GM21360 (cell line): ENCODE data around the gene SRC.

Experiments used
- ATAC-seq: cut with Tn5 transposase; IDR thresholded peaks from one replicate; pipeline ENCODE4 v1.9.1; 2021; ENCODE audit warnings: mild to moderate bottlenecking, moderate library complexity; ENCODE audit not compliant: unreplicated experiment

Gene SRC

GRCh38 chr20:37314617-37315016 lies 31.3 kb upstream of the SRC start:
- ATAC-seq = no peak

DNA sequence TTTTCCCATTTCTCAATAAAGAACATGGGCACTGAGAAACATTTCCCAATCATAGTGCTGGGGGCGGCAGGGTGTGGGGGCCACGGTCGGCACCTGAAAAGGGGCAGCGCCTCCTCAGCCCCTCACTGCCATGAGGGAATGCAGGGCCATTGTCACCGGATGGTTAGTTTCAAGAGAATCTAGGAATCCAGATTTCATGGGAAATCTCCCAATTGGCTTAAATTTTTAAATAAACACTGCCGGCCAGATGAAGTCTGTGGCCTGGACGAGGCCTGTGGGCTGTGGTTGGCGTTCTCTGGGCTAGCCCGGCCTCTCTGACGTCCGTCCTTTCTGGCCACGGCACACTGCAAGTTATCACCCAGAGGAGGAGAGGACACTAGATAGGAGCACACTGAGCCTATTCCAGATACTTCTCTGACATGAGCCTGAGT lies 30.9 kb upstream of the SRC start:
- no peak for ATAC-seq

- ATAC-seq = peak; percentile 46
Measured at GRCh38 chr20:37315452-37316110, 30.4 kb upstream of the SRC start.

GRCh38 chr20:37316116-37316774 lies 29.7 kb upstream of the SRC start:
- peak; percentile 64 for ATAC-seq

- ATAC-seq = peak; percentile 4
Measured at GRCh38 chr20:37316775-37317170, 29.2 kb upstream of the SRC start.

DNA sequence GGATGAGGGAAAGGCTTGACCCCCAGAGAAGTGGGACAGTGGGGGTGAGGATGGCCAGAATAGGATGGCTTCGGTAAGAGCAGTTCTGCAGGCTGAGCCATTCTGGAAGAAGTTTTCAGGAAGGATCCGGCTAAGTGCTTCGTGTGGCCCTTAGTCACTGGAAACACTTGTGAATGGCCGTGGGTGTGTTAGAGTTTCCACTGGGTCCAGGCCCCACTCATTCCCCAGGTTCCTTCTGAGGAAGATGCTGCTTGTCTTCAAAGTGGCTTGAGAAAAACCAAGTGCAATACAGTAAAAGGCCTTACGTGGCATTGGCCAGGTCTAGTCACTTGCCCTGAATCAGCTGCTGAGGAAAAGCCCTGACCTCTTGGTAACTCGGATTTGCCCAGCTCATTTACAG lies 28.6 kb upstream of the SRC start:
- ATAC-seq = no peak

- no peak for ATAC-seq
Measured at GRCh38 chr20:37317994-37318640, 27.8 kb upstream of the SRC start.

DNA sequence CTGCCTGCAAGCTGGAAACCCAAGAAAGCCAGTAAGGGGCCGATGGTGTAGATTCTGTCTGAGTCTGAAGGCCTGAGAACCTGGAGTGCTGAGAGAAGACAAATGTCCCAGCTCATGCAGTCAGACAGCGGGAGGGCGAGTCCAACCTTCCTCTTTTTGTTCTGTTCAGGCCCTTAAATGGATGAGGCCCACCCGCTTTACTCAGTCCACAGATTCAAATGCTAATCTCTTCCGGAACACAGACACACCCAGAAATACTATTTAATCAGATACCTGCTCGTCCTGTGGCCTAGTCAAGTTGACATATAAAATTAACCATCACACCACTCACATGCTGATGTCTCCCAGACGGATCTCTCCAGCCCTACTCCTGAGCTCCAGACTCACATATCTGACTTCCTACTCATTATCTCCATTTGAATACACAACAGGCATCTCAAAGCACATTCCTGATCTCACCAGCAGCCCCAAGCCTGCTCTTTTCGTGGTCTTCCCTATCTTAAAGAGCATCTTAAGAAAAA lies 26.7 kb upstream of the SRC start:
- ATAC-seq = no peak

- ATAC-seq = no peak
Measured at GRCh38 chr20:37323985-37324384, 22.0 kb upstream of the SRC start.

- no peak for ATAC-seq
Measured at GRCh38 chr20:37325206-37325605, 20.7 kb upstream of the SRC start.

DNA sequence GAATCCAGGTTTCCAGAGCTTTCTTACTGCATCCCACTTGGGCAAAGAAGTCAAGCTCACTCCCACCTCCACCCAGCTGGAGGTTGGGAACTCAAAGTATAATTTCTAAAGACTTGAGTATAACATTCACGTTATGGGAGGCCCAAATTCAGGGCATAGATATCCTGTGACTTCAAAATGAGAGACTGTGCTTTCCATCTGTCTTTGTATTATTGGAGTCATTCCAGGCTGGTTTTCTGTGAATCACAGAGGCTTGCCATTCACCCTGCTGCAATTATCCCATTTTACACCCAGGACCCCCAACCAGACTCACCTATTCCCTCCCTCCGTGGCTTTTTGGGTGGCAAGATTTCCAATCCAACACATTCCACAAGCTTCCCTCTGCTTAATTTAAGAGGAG lies 19.3 kb upstream of the SRC start:
- no peak for ATAC-seq

DNA sequence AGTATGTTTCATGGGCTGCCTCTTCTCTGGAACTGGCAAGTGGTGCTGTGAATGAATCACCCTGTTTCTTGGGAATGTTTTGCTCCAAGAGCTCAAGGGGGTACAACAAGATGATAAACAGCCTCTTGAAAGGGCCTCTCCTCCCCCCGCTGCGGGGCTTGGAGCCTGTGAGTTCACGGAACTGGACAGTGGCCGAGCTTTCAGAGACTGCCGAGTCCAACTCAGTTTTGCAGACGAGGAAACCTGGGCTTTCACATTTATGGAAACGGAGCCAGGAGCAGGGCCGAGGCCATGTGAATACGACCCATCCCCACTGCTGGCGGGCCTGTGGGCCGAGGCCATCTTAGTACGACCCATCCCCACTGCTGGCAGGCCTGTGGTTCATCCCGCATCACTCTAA lies 18.2 kb upstream of the SRC start:
- no peak for ATAC-seq

DNA sequence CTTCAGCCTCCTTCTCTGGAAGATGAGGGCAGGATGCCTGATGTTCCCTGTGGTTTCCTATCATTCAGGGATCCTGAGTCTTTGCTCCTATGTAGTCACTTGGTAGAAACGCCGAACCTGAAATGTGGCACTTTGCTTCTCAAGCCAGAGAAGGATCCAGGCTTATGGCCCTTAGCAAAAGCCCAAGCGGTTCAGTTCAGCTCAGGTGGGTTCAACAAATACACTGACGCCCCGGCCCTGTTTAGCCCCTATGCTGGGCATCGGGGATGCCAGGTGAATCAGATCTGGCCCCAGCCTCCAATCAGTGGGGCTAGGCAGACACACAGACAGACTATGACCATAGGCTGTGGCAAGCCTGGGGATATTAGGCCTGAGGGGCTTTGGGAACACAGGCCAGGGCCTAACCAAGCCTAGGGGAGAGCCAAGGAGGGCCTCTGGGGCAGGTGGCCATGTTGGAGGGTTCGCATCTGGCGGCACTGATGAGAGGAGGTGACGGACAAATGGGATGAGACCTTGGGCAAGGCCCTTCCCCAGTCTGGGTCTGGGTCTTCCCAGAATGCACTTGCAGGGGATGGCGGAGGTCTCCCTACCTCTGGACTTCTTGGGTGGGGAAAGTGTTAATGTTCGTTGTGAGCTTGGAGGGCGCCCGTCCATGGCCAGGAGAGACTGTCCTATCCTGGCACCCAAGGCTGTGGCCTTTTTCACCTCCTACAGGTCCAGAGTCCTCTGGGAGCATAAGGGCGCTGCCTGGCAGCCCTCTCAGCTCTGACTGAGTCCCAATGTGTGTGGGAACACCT lies 17.6 kb upstream of the SRC start:
- no peak for ATAC-seq

GRCh38 chr20:37329481-37330165 lies 16.3 kb upstream of the SRC start:
- ATAC-seq = no peak

- ATAC-seq = no peak
Measured at GRCh38 chr20:37330316-37330715, 15.6 kb upstream of the SRC start.

DNA sequence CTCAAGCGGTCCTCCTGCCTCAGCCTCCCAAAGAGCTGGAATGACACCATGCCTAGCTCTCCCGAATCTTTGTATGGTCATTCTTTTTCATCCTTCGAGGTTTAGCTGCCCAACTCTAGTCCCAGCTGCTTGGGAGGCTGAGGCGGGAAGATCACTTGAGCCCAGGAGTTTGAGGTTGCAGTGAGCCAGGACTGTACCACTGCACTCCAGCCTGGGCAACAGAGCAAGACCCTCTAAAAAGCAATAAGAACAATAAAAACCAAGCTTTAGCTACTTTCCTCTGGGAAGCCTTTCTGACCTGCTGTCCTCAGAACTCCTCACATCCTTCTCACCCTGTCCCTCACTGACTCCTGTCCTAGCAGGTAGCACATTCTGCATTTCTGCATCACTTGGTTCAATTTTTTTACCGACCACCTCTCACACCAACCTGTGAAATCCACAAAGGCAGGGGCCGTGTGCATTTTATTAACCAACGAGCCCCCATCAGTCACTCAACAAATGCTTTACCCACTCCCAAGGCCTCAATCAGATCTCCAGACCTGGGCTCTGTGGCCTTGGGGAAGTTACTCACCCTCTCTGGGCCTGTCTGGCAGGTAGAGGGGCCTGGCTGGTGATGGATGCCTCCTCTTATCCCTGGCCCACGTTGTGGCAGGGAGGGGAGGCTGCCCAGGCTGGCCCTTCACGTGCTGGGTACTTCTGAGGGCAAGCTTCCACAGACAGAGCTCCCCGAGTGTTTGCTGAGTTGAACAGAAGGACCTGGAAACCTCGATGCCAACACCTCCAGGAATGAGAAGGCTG lies 14.7 kb upstream of the SRC start:
- no peak for ATAC-seq

GRCh38 chr20:37333130-37333847 lies 12.7 kb upstream of the SRC start:
- no peak for ATAC-seq

GRCh38 chr20:37333848-37334318 lies 12.1 kb upstream of the SRC start:
- no peak for ATAC-seq

GRCh38 chr20:37334450-37334849 lies 11.5 kb upstream of the SRC start:
- no peak for ATAC-seq
